GM10248 (cell line): ENCODE results near the gene CACNA1S.

Experiments
- CTCF ChIA-PET: fragments of 300-600 bp; sonication (Branson Sonifier 250); formaldehyde crosslinking; extraction: SDS; loops from one replicate; lab custom pipeline; 2021; ENCODE audit warnings: antibody characterized with exemption; lab: Yijun Ruan, JAX
- POLR2A ChIA-PET: fragments of 350-650 bp; sonication (Branson Sonifier 250); formaldehyde crosslinking; extraction: SDS; loops from one replicate; lab custom pipeline; 2020; ENCODE audit warnings: antibody characterized with exemption; lab: Yijun Ruan, JAX
- DNase-seq: peaks from one replicate; pipeline ENCODE4 v3.0.0; 2012; ENCODE audit errors: extremely low spot score
- CTCF ChIP-seq: IDR thresholded peaks from 2 replicates; pipeline ENCODE4 v1.5.1; 2012; ENCODE audit warnings: mild to moderate bottlenecking, low read depth; ENCODE audit errors: extremely low read depth, missing control alignments, control extremely low read depth

CACNA1S gene

GRCh38 chr1:201114245-201115131, 2.3 kb upstream of the CACNA1S start:
- peak; percentile 86 for TF ChIP-seq CTCF
- ChIA-PET CTCF (interaction anchor here (0.6 to 8.1 kb wide), 21 partner anchors 11 to 555 kb away, joined by 3 to 88 read pairs (median 4); no protein-coding TSS in a partner anchor), POLR2A (no interaction called here)
- peak; percentile 87 for DNase-seq

GRCh38 chr1:201113451-201114244, 1.4 kb upstream of the CACNA1S start:
- TF ChIP-seq CTCF: no peak
- ChIA-PET CTCF (interaction anchor here (0.9 to 8.1 kb wide), 16 partner anchors 12 to 554 kb away, joined by 3 to 88 read pairs (median 5); no protein-coding TSS in a partner anchor), POLR2A (no interaction called here)
- DNase-seq: no peak

- DNase-seq: no peak
- POLR2A ChIA-PET: no interaction called here
- CTCF ChIA-PET: interaction anchor here (1.0 to 8.1 kb wide), 8 partner anchors 14 to 553 kb away, joined by 3 to 88 read pairs (median 12); no protein-coding TSS in a partner anchor
- no peak for TF ChIP-seq CTCF
Observed at GRCh38 chr1:201112926-201113325, 700 bp upstream of the CACNA1S start.

GRCh38 chr1:201111672-201112071, 554 bp downstream of the CACNA1S start:
- no peak for DNase-seq
- no peak for TF ChIP-seq CTCF
- POLR2A ChIA-PET: no interaction called here
- CTCF ChIA-PET: interaction anchor here (1.6 to 1.8 kb wide), 3 partner anchors 8 to 27 kb away, joined by 4 to 6 read pairs (median 5); no protein-coding TSS in a partner anchor

- CTCF ChIA-PET: interaction anchor here (1.6 to 1.8 kb wide), 3 partner anchors 8 to 26 kb away, joined by 4 to 6 read pairs (median 5); no protein-coding TSS in a partner anchor
- POLR2A ChIA-PET: no interaction called here
- DNase-seq: no peak
- TF ChIP-seq CTCF: no peak
Observed at GRCh38 chr1:201111156-201111555, 1.1 kb downstream of the CACNA1S start.

- POLR2A ChIA-PET: no interaction called here
- CTCF ChIA-PET: interaction anchor here (1.6 to 1.8 kb wide), 3 partner anchors 9 to 26 kb away, joined by 4 to 6 read pairs (median 5); no protein-coding TSS in a partner anchor
- no peak for TF ChIP-seq CTCF
- no peak for DNase-seq
Observed at GRCh38 chr1:201110616-201111015, 1.6 kb downstream of the CACNA1S start.
